ENCODE results near the gene DIS3L2. TPM values are rescaled to one million over a fixed set of nuclear protein-coding genes. Genes with fewer than 3 reads are reported as not detected.

Gene DIS3L2
- total and polyA plus RNA-seq, 2 experiments from 2014 or later, result 9.3 to 15.6 TPM

GRCh38 chr2:231984992-231985391 is 23.5 kb downstream of the DIS3L2 start:
- in situ Hi-C loops (cut with MboI), result no loop called here
- no peak overlapping the region for H3K27ac ChIP-seq

GRCh38 chr2:231985823-231986261 is 24.3 kb downstream of the DIS3L2 start:
- H3F3A ChIP-seq (ENCODE audit: insufficient read depth), result no peaks in the 10 kb centered on the region
- peaks cover 89% of the 10 kb centered on the region for H3K79me2 ChIP-seq (ENCODE audit: insufficient read depth)
- TF ChIP-seq EZH2phosphoT487 (IDR thresholded peaks at IDR 0.05; ENCODE audit: insufficient read depth, low read depth) (no peak), EZH2 (IDR thresholded peaks at IDR 0.05; ENCODE audit: insufficient read depth, poor library complexity, severe bottlenecking) (no peak)
- H3K36me3 ChIP-seq (ENCODE audit: low read depth), result no peaks in the 10 kb centered on the region
- H3K27ac ChIP-seq, result no peak overlapping the region
- peaks cover 12% of the 10 kb centered on the region for H4K20me1 ChIP-seq (ENCODE audit: insufficient read depth)
- no peaks in the 10 kb centered on the region for H3K9me3 ChIP-seq (ENCODE audit: low read depth)
- no peaks in the 10 kb centered on the region for H3K27me3 ChIP-seq (replicated peaks; ENCODE audit: insufficient read depth)
- H3K4me3 ChIP-seq, result no peak overlapping the region
- in situ Hi-C loops (cut with MboI), result no loop called here
- no peak overlapping the region for H3K4me2 ChIP-seq (ENCODE audit: unreplicated experiment)
- H2AFZ ChIP-seq, result no peak overlapping the region
- no peak for DNase-seq
- H3K4me1 ChIP-seq (ENCODE audit: insufficient read depth), result no peaks in the 10 kb centered on the region
- H3K9me2 ChIP-seq (ENCODE audit: insufficient read depth), result no peaks in the 10 kb centered on the region; the same call in 1 of the 2 replicates
- whole genome bisulfite sequencing, 2 experiments (ENCODE audit: low coverage in 1 of 2, low lambda C conversion rate in 2 of 2, missing lambda C conversion rate in 2 of 2), result 86 to 91% methylated on average over 8 of the region's 8 CpGs
- H3K9ac ChIP-seq, result no peak overlapping the region

More at GRCh38 chr2:231984992-231985391, 23.5 kb downstream of the DIS3L2 start:
- Histone ChIP-seq H3K27me3 (replicated peaks; ENCODE audit: insufficient read depth) (no peaks in the 10 kb centered on the region), H3K4me3 (no peak overlapping the region), H3K79me2 (ENCODE audit: insufficient read depth) (peaks cover 89% of the 10 kb centered on the region), H3K9me3 (ENCODE audit: low read depth) (no peaks in the 10 kb centered on the region), H3K36me3 (ENCODE audit: low read depth) (no peaks in the 10 kb centered on the region), H2AFZ (no peak overlapping the region), H3K4me2 (ENCODE audit: unreplicated experiment) (no peak overlapping the region), H4K20me1 (ENCODE audit: insufficient read depth) (peaks cover 12% of the 10 kb centered on the region), H3K9ac (no peak overlapping the region), H3K9me2 (ENCODE audit: insufficient read depth) (no peaks in the 10 kb centered on the region; the same call in 1 of the 2 replicates), H3F3A (ENCODE audit: insufficient read depth) (no peaks in the 10 kb centered on the region), H3K4me1 (ENCODE audit: insufficient read depth) (no peaks in the 10 kb centered on the region)
- WGBS, 2 experiments (ENCODE audit: low coverage in 1 of 2, low lambda C conversion rate in 2 of 2, missing lambda C conversion rate in 2 of 2), result 35 to 59% methylated on average over 1 of the region's 1 CpG
- TF ChIP-seq EZH2phosphoT487 (IDR thresholded peaks at IDR 0.05; ENCODE audit: insufficient read depth, low read depth), result no peak
- TF ChIP-seq EZH2 (IDR thresholded peaks at IDR 0.05; ENCODE audit: insufficient read depth, poor library complexity, severe bottlenecking), result no peak
- DNase-seq, result no peak

GRCh38 chr2:231987124-231987727 is 25.7 kb downstream of the DIS3L2 start:
- DNase-seq, result peak; percentile 17
- no peaks in the 10 kb centered on the region; the same call in 1 of the 2 replicates for H3K9me2 ChIP-seq (ENCODE audit: insufficient read depth)
- H3K27ac ChIP-seq, result no peak overlapping the region
- no peaks in the 10 kb centered on the region for H3K9me3 ChIP-seq (ENCODE audit: low read depth)
- H3K79me2 ChIP-seq (ENCODE audit: insufficient read depth), result peaks cover 89% of the 10 kb centered on the region
- H3K4me1 ChIP-seq (ENCODE audit: insufficient read depth), result peaks cover 8% of the 10 kb centered on the region
- in situ Hi-C loops (cut with MboI), result no loop called here
- H3K36me3 ChIP-seq (ENCODE audit: low read depth), result no peaks in the 10 kb centered on the region
- no peak overlapping the region for H3K4me2 ChIP-seq (ENCODE audit: unreplicated experiment)
- no peak overlapping the region for H3K9ac ChIP-seq
- H3K27me3 ChIP-seq (replicated peaks; ENCODE audit: insufficient read depth), result no peaks in the 10 kb centered on the region
- no peak overlapping the region for H3K4me3 ChIP-seq
- H2AFZ ChIP-seq, result no peak overlapping the region
- WGBS, 2 experiments (ENCODE audit: low coverage in 1 of 2, low lambda C conversion rate in 2 of 2, missing lambda C conversion rate in 2 of 2), result 62% methylated on average over 5 of the region's 5 CpGs
- TF ChIP-seq EZH2phosphoT487 (IDR thresholded peaks at IDR 0.05; ENCODE audit: insufficient read depth, low read depth) (no peak), EZH2 (IDR thresholded peaks at IDR 0.05; ENCODE audit: insufficient read depth, poor library complexity, severe bottlenecking) (no peak)
- H3F3A ChIP-seq (ENCODE audit: insufficient read depth), result no peaks in the 10 kb centered on the region
- H4K20me1 ChIP-seq (ENCODE audit: insufficient read depth), result peaks cover 12% of the 10 kb centered on the region

GRCh38 chr2:231988179-231988866 is 26.8 kb downstream of the DIS3L2 start:
- no peak overlapping the region for H3K9ac ChIP-seq
- H3K9me3 ChIP-seq (ENCODE audit: low read depth), result no peaks in the 10 kb centered on the region
- no peak for DNase-seq
- no peaks in the 10 kb centered on the region; the same call in 1 of the 2 replicates for H3K9me2 ChIP-seq (ENCODE audit: insufficient read depth)
- no peak for TF ChIP-seq EZH2 (IDR thresholded peaks at IDR 0.05; ENCODE audit: insufficient read depth, poor library complexity, severe bottlenecking)
- no peak for TF ChIP-seq EZH2phosphoT487 (IDR thresholded peaks at IDR 0.05; ENCODE audit: insufficient read depth, low read depth)
- H3K27me3 ChIP-seq (replicated peaks; ENCODE audit: insufficient read depth), result no peaks in the 10 kb centered on the region
- H3K27ac ChIP-seq, result no peak overlapping the region
- peaks cover 84% of the 10 kb centered on the region for H3K79me2 ChIP-seq (ENCODE audit: insufficient read depth)
- H4K20me1 ChIP-seq (ENCODE audit: insufficient read depth), result peaks cover 12% of the 10 kb centered on the region
- no peak overlapping the region for H2AFZ ChIP-seq
- no peaks in the 10 kb centered on the region for H3K36me3 ChIP-seq (ENCODE audit: low read depth)
- no peak overlapping the region for H3K4me3 ChIP-seq
- H3F3A ChIP-seq (ENCODE audit: insufficient read depth), result no peaks in the 10 kb centered on the region
- 90 to 93% methylated on average over 8 of the region's 8 CpGs for WGBS, 2 experiments (ENCODE audit: low coverage in 1 of 2, low lambda C conversion rate in 2 of 2, missing lambda C conversion rate in 2 of 2)
- peaks cover 8% of the 10 kb centered on the region for H3K4me1 ChIP-seq (ENCODE audit: insufficient read depth)
- in situ Hi-C loops (cut with MboI), result no loop called here
- no peak overlapping the region for H3K4me2 ChIP-seq (ENCODE audit: unreplicated experiment)
